ENCODE data around the gene TTN. TPM values are rescaled to one million over a fixed set of nuclear protein-coding genes. Genes with fewer than 3 reads are reported as not detected.

TTN gene
- total RNA-seq: 1.1 and 2.7 TPM in 2 replicates

DNA sequence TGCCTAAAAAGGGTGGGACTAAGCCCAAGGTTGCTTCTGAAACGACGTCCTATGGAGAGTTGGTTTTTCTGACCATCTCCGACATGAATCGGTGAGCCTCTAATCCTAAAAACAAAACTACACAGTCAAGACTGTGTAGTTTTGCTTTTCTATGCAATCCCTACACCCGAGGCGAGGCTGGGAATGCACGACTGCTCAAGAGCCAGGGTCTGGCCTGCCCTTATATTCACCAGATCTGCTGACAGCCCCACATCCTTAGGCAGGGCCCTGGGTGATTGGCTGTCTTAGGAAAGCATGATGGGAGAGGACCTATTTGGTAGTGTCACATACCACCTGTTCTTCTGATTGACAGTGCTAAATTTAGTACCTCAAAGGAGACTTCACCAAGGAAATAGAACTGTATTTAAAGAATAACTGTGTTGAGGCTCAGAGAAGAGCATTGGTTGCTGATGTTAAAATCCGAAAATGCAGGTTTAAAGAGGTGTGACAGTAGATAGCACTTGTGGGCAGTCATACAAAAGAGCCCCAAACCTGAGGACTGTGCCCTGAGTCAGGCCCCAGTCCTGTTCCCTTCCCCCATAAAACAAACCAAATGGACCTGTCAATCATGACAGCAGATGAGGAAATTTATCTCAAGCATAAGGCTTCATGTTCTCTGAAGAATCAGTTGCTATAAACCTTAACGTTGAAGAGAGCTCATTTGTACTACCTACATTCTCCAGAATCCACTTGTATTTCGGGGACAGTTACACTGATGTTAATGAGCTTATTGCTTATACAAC is at the start of gene TTN:
Gene TTN (minus strand): TSS at position 197 of the 782 bp plus-strand sequence. CDS start 2,781 bp downstream, outside the sequence.

GRCh38 chr2:178480227-178481181 is 326.7 kb downstream of the TTN start, which contains the start of gene PLEKHA3:
Gene PLEKHA3, plus strand, starts transcription at chr2:178480457. Its CDS starts 413 bp downstream, at chr2:178480870.

DNA sequence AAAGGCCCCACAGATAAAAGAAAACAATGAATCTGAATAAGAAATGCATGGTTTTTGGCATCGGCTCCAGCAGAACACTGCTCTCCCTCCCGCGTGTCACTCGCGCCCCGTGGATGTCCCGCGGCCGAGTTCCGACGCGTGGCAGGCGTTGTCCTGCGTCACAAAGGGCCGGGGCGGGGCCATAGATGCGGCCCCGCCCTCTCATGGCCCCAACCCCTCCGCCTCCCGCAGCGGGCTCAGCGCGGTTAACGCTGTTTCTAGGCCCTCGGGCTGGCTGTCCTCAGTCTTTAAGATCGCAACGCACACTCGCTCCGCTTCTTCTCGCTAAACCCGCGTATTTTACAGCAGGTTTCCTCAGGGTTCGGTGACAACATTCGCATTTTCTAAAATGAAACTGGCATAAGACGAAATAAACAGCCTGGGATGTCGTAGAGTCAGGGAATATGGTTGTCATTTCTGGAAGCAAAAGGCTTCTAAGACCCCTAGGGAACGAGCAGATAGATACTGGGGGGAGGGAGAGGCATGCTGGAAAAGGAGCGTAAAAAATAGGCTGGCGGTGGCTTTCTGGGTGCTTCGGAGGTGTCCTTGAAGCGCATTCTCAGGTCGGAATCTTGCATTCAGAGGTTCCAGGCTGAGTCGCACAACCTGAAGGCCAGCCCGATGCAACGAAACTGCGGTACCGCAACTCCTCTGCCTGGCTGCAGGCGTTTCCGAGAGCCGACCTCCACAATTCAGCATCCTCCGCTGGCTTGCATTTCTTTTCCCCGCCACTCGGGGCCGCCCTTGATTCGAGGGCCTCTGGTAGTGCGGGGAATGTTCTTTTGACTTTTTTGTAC is 328.6 kb downstream of the TTN start, which contains the start of gene FKBP7:
Gene FKBP7 (minus strand): TSS at position 162 of the 836 bp plus-strand sequence. CDS start 101 bp downstream, at position 61.

Other genes starting within 250 kb of the TTN start
- under 0.01 TPM in 1 of 2 replicates, not detected in the other for gene CCDC141, start 242.7 kb upstream of the TTN start, total RNA-seq